ENCODE results near the gene ENKD1.
A peak's percentile ranks its signal among the peaks of the same experiment; 100 is the strongest.

The ENKD1 gene

DNA sequence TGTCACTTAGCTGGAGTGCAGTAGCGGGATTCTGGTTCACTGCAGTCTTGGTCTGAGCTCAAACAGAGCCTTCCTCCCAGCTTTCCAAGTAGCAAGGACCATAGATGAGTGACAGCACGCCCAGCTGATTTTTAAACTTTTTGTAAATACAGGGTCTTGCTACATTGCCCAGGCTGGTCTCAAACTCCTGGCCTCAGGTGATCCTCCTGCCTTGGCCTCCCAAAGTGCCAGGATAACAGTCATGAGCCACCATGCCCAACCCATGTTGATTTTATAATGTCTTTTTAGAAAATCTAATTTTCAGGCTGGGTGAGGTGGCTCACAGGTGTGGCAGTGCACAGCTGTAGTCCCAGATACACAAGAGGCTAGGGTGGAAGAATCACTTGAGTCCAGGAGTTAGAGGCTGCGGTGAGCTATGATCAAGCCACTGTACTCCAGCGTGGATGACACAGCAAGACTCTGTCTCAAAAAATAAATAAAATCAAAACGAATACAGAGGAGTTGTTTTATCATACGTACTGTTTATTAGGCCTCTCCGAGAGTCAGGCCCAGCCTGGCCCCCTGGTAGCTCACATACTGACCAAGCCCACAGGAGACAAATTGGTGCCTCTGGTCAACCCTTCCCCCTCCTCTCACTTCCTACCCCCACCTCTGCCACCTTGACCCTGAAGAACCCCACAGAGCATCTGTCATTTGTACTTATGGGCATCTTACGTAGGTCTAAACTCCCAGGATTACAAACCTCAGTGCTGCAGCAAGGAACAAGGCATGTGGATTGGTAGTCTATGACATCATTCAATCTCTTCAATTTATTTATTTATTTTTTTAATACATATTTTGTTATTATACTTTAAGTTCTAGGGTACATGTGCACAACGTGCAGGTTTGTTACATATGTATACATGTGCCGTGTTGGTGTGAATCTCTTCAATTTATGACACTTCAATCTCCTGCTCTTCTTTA, 13.7 kb upstream of the ENKD1 start:
- DNase-seq (ENCODE audit: low read depth): no peak

DNA sequence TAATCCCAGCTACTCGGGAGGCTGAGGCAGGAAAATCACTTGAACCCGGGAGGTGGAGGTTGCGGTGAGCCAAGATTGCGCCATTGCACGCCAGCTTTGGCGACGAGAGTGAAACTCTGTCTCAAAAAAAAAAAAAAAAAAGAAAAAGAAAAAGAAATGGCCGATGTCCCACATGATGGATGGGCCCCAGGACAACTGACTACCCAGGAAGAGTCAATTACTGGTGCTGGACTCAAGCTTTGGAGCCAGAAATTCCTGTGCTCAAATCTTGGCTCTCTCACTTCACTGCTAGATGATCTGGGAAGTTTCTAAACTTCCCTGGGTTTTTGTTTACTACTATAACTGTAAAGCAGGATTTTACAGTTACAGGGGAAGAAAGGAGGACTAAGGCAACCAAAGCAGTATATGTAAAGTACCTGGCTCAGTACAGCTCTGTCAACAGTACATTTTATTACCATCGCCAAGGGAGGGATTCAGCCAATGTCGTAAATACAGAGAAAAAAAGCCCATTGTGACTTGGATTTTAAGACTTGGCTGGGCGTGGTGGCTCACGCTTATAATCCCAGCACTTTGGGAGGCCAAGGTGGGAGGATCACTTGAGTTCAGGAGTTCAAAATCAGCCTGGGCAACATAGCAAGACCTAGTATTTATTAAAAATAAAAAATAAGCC, 11.9 kb upstream of the ENKD1 start:
- no peak for DNase-seq (ENCODE audit: low read depth)

DNA sequence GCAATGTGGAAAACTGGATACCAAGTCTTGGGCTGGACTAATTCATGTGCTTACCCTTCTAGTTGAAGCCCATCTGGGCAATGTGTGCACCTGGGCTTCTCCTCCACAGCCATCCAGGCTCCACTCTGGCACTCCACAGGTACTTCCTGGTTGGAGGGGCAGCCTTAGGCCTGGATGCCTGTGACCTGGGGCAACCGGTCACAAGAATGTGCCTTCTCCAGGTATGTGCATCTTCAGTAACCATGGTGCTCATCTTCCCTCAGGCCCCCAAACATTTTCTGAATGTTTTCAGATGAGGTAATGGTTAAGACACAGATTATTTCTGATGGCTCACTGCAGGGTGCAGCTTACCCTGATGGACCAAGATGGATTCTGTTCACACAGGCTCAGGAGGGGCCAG, 11.2 kb upstream of the ENKD1 start:
- no peak for DNase-seq (ENCODE audit: low read depth)

DNA sequence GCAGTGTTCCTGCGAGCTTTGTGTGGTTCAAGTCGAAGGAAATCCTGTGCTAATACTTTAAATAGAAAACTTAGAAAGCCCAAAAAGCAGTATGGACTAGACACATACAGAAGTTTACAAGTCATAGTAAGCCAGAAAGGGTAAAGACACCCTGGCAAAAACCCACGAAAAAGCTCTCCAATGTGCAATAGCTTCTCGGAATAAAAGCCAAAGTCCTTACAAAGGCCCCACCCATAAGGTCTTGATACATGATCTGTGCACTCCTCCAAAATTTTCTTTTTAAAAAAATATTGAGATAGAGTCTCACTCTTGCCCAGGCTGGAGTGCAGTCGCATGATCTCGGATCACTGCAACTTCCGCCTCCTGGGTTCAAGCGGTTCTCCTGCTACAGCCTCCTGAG, 10.4 kb upstream of the ENKD1 start:
- DNase-seq (ENCODE audit: low read depth): no peak

DNA sequence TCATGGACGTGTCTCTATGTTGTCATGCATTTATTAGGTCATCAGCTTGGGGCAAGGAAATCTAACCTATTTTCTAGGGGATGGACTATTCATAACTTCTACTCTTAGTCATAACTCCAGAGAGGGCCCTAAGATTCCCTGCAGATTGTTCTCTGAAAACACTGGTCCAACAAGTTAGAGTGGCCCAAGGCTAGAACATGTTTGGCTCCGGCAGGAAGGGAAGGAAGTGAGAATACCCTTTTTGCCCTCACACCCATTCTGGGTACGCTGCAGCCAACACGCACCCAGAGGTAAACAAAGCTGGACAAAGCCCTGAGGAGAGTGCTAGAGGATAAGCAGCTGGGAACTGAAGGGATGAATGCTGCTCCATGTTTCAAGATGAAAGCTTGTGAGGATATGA, 10.0 kb upstream of the ENKD1 start:
- no peak for DNase-seq (ENCODE audit: low read depth)

DNA sequence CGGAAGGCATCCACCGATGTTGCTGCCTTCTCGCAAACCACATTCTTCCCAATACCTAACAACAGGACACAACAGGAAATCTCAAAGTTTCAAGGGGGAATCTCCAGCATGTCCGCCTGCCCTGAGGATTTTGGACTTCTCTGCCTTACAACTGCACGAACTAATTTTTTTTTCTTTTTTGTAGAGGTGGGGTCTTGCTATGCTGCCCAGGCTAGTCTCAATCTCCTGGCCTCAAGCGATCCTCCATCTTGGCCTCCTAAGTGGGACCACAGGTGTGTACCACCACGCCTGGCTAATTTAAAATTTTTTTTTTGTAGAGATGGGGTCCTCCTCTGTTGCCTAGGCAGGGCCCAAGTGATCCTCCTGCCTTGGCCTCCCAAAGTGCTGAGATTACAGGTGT, 9.4 kb upstream of the ENKD1 start:
- DNase-seq (ENCODE audit: low read depth): no peak

DNA sequence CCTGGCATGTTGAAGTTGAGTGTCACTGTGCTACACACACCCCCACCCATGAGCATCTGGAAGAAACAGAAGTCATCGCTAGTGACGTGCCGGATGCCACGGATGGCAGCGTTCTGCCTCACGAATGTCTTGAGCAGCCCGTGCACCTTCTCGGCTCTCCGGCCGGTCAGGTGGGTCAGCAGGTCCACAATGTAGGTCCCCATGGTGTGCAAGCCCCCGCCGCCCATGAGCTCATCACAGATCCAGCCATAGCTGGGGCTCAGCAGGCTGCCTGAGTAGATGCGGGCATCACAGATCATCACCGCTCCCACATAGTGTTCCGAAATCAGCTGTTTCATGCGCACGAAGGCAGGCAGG, 9.0 kb upstream of the ENKD1 start:
- no peak for DNase-seq (ENCODE audit: low read depth)

DNA sequence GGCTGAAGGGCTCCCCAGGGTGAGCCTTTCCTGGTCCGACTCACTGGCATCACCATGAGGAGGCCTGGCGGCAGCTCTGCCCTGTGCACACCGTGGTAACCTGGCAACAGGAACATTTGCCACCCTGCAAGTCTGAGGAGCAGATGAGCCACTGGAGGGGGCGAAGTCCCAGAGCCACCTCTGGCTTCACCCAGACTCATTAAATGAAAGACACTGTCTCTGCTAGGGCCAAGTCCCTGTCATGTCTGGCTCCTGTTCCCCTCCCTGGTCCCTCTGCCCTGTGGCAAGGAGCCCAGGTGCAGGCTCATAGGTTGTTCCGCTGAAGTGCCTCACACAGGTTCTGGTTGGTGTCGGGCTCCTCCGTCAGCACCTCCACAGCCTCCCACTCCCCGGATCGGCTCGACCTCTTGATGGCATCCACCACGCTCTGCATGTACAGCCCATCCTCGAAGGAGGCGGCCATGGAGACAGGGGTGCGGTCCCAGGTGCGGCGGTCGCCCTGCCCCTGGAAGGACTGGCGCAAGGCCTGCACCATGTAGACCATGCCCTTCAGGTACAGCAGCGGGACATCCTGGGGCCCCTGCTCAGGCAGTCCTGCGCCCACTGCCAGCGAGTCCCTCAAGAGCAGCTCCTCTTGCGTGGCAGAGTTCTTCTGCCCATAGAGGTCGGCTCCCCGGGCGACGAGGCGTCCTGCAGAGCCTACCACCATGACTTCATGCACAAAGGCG, 8.5 kb upstream of the ENKD1 start:
- no peak for DNase-seq (ENCODE audit: low read depth)

DNA sequence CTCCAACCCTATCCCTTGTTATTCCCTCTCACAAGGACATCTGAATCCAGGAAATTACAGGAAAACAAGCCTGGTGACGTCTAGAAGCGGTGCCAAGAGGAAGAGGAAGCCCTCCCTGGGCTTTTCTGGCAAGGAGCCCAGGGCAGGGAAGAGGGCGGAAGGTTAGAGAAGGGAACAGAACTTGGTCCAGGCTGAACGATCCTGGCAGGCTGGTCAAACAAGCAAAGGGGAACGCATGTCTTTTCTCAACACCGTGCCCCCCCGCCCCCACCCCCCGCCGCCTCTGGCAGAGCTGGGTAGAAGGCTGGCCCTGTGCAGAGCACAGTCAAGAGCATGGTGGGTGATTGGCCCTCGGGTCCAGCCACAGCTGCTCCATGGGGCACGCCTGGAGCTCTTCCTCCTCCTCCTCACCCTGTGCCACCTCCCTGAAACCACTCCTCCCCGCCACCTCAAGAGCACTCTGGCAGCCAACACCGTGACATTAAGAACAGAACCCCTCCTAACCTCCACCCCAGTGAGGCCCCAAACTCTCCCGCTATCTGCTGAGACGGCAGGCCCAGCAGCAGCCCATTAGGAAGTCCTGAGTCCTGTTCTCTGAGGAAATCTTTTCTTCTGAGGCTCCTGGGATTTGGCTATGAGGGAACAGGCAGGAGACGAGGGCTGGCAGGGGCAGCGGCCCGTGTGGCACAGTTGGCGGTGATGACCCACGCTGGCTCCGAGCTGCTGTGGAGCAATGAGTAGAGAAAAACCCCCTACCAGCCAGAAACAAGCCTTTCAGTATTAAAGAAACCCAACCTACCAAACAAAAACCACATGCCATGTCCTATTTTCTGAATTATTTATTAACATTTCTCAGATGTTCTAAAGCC, 7.4 kb upstream of the ENKD1 start:
- no peak for DNase-seq (ENCODE audit: low read depth)

DNA sequence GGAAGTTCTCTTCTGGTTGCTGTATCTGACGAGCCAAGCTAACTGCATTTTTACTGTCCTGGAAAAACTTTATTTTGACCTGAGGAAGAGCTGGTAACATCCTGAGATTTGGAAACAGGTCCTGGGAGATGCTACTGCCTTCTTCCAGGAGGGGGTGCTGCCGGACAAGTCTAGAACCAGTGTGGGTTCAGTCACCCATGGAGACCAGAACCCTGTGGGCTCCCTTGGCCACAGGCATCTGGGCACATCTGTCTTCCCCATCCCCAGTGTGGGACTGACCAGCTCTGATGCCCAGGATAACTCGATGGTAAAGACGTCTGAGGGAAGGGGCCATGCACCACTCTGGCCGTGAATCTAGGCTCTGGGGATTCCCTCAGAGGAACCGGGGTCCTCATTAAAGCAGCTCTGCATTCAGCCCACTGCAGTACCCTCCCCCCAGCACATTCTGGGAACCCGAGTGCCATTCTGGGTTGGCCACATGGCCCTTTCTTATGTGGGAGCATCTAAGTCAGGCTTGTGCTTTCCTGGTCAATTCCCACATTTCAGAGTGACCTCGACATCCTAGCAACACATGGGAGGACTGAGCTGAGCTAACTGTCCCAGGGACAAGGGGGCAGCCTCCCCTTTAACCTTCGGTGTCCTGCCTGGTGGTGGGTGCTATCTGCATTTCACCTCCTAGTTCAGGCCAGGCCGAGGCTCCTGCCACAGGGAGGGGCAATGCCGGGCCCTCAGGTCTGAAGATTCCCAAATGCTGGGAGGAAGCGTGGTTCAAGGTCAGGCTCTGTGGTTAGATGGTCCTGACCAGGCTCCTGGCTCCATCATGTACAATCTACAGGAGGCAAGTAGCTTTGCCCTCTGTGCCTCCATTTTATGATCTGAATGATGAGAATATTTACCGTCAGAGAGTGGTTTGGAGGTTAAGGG, 6.5 kb upstream of the ENKD1 start:
- peak; percentile 80 for DNase-seq (ENCODE audit: low read depth)

DNA sequence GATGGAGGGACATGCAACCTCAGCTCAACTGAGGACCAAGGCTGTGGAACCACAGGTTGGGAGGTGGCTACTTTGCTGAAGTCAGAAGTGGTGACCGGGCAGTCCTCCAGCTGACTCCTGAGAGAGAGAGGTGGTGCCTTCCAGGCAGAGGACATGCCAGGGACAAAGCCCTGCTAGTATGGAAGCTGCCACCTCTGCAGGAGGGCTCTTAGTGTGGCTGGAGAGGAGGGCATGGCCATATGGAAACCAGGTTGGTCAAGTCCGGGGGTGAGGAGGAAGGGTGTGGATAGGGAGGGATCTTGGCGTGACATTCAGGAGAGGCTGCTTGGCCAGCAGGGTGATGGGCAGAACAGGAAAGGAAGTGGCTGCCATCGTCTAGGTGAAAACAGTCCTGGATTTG, 5.8 kb upstream of the ENKD1 start:
- no peak for DNase-seq (ENCODE audit: low read depth)

DNA sequence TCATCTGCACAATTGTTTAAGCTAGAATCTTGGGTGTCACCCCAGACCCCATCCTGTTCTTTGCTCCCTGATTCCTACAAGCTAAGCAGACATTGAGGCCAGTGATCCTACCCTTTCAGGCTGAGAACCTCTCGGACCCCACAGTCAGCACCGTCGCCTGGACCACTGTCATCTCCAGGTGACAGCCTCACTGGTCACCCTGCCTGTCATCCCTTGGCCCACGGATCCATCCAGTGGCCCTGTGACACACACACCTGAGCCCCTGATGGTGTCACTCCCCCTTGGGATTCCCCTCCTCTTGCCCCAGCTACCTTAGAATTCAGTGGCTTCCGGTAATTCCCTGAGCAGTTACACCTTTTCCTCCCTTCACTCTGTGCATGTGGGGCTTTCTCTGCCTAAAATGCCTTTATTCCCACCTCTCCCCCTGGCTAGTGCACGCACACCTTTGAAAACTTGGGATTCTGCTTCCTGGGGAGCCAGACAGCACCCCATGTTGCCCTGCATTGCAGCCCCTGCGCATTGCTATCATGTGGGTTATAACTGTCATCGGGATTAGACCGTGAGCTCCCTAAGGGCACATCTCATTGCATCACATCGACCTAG, 3.0 kb upstream of the ENKD1 start:
- no peak for DNase-seq (ENCODE audit: low read depth)

DNA sequence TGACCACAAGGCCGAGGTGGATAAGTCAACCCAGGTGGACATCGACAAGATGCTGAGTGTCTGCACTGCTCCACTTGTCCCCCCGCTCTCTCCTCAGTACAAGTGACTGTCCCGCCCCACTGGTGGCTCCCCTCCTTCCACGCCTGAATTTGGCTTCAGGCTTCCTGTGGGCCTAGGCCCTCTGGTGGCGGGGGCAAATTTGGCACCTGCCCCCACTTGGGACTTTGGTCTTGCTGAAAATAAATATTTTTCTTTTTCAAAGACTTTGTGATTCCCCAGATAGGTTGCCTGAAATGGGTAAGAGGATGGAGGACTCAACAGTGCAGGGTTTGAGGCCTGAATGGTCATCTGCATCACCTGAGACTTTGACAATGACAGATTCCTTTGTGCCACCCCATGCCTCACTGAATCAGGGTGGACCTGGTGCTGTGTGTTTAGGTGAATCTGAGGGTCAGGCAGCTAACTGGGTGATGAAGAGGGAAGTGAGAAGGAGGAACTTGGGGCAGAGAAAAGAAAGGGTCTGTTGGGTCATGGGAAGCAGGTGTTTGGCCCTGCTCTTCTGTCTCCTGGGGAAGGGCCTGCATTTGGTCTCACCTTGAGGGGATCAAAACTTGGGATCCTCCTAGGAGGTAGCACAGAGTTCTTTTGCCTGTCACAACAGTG, 2.1 kb upstream of the ENKD1 start:
- no peak for DNase-seq (ENCODE audit: low read depth)

DNA sequence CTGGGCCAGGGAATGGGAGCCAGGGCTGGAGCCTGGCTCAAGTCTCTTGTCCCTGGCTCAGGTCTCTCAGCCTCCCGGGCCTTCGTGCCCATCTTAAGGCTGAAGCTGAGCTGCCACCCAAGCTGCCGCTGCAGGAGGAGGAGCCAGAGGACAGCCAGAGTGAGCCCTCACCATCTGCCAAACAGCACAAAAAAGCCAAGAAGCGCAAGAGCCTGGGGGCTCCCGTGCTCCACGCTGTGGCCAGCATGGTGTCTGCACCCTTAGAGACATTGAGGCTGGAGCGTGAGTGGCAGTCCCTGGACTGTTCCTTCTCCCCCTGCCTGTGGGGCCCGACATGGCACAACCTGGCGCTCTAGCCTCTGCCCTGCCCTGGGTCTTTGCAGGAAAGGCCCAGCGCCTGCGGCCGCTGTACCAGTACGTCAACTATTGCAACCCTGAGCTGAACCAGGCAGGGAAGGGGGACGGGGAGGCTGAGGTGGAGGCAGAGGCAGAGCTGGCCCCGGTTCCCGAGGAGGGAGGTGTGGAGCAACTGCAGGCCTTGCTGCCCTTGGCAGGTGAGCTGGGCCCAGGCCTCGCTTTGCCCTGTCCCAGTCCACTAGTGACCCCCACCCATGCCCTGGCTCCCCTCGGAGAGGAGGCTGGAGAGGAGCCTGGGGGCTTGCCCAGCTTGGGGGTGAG, 1.4 kb upstream of the ENKD1 start:
- DNase-seq (ENCODE audit: low read depth): peak; percentile 96

DNA sequence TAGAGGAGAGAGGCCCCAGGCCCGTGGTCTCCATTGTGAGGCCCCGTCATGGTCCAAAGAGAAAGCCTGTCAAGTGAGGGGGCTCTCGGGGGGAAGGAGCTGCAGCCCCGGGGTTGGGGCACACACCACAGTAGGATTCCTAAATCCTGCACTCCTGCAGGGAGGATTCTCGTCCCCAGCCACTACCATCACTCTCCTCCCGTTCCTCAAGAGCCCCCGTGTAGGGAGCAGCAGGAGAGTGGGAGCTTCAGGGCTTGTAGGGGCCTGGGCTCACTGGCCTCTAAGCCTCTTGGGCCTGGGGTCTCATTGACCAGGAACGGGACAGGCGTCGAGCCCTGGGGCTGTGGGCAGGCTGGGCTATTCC, 885 bp upstream of the ENKD1 start:
- no peak for DNase-seq (ENCODE audit: low read depth)

DNA sequence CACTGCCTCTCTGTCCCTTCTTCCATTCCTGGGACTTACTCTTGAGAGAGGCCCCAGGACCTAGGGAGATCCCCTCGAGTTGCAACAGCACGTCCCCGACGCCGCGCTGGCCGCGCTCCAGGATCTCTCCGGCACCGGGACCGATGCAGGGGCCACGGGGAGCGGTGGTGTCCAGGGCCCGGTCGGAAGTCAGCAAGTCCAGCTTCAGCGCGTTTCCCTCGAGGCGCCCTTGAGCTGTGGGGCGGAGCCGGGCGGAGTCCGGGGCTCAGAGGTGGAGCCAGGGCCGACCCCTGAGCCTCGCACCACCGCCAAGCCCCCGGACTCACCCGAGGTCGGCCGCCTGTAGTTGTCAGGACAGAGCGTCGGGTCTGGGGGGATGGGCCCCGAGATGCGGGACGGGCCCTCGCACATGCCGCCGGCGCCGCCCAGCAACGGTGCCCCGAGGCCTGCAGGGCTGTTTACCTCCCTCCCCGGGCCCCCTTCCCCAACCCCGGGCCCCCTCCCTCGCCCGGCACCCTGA, 458 bp downstream of the ENKD1 start:
- DNase-seq (ENCODE audit: low read depth): peak; percentile 62

DNA sequence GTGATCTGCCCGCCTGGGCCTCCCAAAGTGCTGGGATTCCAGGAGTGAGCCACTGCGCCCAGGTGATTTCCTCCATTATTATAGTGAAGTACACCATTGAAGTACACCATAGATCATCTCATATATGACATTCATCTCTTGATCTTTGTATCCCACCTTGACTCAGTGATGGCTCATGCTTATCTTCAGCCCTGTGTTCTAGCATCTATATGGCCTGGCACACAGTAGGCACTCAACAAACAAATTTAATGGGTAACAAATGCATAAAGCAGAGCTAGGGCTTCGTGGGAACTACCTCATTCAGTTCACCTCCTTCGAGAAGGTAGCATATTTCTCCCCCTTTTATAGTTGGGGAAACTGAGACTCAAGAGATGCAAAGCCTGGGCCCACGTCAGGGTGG, 952 bp downstream of the ENKD1 start:
- DNase-seq (ENCODE audit: low read depth): no peak

DNA sequence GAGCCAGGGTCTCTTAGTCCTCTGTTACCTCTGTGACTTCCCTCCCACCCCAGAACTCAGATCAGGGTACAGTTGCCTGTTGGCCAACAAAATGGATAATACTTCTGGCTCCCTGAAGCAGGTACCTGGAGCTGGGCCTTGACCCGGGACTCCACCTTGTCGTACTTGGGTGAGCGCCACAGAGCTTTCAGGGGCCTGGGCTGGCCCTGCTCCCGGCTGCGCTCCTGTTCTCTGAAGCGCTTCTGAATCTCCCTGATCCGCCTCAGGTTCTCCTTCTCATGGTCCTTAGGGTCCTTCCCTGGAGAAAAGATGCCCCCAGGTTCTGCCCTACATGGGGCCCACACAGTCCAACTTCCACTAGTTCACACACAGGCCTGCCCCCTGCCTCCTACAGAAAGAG, 1.7 kb downstream of the ENKD1 start:
- no peak for DNase-seq (ENCODE audit: low read depth)

DNA sequence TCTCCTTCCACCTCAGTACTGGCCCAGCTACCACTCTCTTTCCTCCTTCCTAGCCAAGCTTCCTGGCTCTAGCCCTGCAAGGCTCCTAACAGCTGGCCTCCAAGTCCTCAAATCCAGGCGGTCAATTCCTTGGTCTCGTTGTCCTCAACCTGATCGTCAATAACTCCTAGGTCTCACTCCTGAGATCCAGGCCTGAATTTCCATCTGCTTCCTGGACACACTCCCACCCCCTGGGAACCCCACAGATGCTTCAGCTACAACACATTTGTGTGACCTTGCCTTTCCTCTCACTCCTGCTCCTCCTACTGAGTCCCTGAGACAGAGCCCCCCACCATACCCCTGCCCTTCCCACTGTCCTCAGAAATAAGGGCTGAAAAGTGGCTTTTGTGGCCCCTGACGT, 2.3 kb downstream of the ENKD1 start:
- DNase-seq (ENCODE audit: low read depth): no peak

Data from ELR (cell line).